ENCODE measurements around the gene KDSR. TPM values are rescaled to one million over a fixed set of nuclear protein-coding genes. Genes with fewer than 3 reads are reported as not detected.

The KDSR gene
- total RNA-seq, 1 experiment from 2014 or later, result 26.8 TPM

DNA sequence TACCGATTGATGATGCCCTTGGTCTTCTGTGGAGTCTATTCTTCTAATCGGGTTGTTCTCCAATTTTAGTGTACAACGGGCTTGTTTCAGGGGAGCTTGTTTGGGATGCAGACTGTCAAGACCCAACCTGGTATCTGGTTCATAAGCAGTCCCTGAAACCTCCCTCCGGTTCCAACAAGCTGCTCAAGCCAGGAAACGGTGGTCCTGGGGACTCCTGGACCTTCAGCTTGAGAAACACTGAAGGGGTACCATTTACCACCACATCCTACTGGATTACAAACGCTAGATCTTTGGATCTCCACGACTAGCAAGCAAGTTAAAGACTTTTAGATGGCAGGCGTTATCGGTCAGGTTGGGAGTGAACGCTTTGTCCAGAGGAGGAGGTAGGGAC, 49.5 kb downstream of the KDSR start:
- Histone ChIP-seq H3K27me3 (replicated peaks; ENCODE audit: control insufficient read depth, insufficient read depth, low read length) (no peaks in the 10 kb centered on the region), H3K9me3 (no peaks in the 10 kb centered on the region), H3K4me1 (0 out of 2 replicates have a peak, but pooled peaks cover 3% of the 10 kb centered on the region), H3K36me3 (ENCODE audit: control insufficient read depth, insufficient read depth, low read length) (no peaks in the 10 kb centered on the region), H3K4me3 (ENCODE audit: low read depth, low read length) (no peak overlapping the region)
- H3K27me3 Mint-ChIP-seq (ENCODE audit: insufficient read depth, unreplicated experiment), result no peaks in the 10 kb centered on the region
- H3K4me1 Mint-ChIP-seq (ENCODE audit: low read depth, unreplicated experiment), result no peaks in the 10 kb centered on the region
- H3K36me3 Mint-ChIP-seq (ENCODE audit: insufficient read depth, unreplicated experiment), result no peaks in the 10 kb centered on the region
- DNase-seq, result no peak
- H3K27ac Mint-ChIP-seq (ENCODE audit: unreplicated experiment), result no peak overlapping the region
- ChIA-PET CTCF (interaction anchor here (0.9 kb wide), 1 partner anchor 198 kb away, joined by 4 read pairs; no protein-coding TSS in a partner anchor), POLR2A (no interaction called here)
- peak overlapping the region; percentile 82 for H3K4me3 Mint-ChIP-seq (ENCODE audit: unreplicated experiment)
- TF ChIP-seq, protein P1, sequence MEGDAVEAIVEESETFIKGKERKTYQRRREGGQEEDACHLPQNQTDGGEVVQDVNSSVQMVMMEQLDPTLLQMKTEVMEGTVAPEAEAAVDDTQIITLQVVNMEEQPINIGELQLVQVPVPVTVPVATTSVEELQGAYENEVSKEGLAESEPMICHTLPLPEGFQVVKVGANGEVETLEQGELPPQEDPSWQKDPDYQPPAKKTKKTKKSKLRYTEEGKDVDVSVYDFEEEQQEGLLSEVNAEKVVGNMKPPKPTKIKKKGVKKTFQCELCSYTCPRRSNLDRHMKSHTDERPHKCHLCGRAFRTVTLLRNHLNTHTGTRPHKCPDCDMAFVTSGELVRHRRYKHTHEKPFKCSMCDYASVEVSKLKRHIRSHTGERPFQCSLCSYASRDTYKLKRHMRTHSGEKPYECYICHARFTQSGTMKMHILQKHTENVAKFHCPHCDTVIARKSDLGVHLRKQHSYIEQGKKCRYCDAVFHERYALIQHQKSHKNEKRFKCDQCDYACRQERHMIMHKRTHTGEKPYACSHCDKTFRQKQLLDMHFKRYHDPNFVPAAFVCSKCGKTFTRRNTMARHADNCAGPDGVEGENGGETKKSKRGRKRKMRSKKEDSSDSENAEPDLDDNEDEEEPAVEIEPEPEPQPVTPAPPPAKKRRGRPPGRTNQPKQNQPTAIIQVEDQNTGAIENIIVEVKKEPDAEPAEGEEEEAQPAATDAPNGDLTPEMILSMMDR (IDR thresholded peaks at IDR 0.05; ENCODE audit: insufficient read depth in 1 of 2, low read depth in 1 of 2, low read length in 1 of 2, severe bottlenecking in 1 of 2, unreplicated experiment in 1 of 2), result no peak
- no TSS peak for BruUV-seq (replicated peaks)
- no peaks in the 10 kb centered on the region for H3K9me3 Mint-ChIP-seq (ENCODE audit: unreplicated experiment)
- intact Hi-C loops (cut with micrococcal nuclease; ENCODE audit: unreplicated experiment), result no loop called here

DNA sequence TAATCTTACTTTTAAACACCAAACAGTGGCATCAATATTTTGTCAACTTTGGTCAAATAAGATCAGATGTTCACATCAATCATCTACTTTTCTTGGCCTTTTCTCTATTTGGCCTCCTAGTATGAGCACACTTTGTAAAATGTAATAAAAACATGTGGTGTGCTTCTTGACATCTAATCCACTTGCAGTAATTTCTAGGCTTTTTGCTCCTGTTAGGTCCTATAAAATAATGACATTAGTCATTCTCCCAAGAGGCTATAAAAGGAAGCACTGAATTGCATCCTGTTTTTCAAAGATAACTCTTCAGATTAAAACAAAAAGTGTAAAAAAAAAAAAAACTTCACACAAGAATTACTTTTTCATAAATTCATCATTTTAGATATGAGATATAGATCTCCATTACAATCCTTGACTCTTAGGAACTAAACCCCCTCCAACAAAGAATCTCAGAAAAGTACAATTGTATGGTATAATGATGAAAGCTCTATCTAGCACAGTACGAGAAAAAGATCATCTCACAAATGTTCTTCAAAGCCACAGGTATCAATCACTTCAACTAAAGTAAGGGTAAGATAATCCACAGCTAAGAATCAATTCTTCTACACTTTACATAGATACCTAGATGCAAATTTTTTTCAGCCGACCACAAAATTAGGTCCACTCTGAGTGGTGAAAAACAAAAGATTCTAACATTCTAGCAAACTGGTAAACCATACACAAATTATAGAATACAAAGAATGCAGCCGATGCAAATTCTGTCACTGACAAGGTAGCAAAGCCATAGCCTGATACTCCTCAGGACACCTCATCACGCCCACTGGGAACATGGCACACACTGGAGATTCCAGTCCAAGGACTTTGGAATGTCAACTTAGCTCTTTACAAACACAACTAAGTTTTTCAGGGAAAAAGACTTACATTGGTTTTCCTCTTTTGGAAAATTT, 50.1 kb downstream of the KDSR start:
- Histone ChIP-seq H3K4me1 (0 out of 2 replicates have a peak, but pooled peaks cover 3% of the 10 kb centered on the region), H3K4me3 (ENCODE audit: low read depth, low read length) (no peak overlapping the region), H3K27me3 (replicated peaks; ENCODE audit: control insufficient read depth, insufficient read depth, low read length) (no peaks in the 10 kb centered on the region), H3K36me3 (ENCODE audit: control insufficient read depth, insufficient read depth, low read length) (no peaks in the 10 kb centered on the region), H3K9me3 (no peaks in the 10 kb centered on the region)
- TF ChIP-seq, protein P1 (IDR thresholded peaks at IDR 0.05; ENCODE audit: insufficient read depth in 1 of 2, low read depth in 1 of 2, low read length in 1 of 2, severe bottlenecking in 1 of 2, unreplicated experiment in 1 of 2), result no peak
- BruUV-seq (replicated peaks), result no TSS peak
- H3K4me3 Mint-ChIP-seq (ENCODE audit: unreplicated experiment), result no peak overlapping the region
- intact Hi-C loops (cut with micrococcal nuclease; ENCODE audit: unreplicated experiment), result no loop called here
- H3K9me3 Mint-ChIP-seq (ENCODE audit: unreplicated experiment), result no peaks in the 10 kb centered on the region
- H3K27me3 Mint-ChIP-seq (ENCODE audit: insufficient read depth, unreplicated experiment), result no peaks in the 10 kb centered on the region
- no peaks in the 10 kb centered on the region for H3K36me3 Mint-ChIP-seq (ENCODE audit: insufficient read depth, unreplicated experiment)
- H3K4me1 Mint-ChIP-seq (ENCODE audit: low read depth, unreplicated experiment), result no peaks in the 10 kb centered on the region
- ChIA-PET POLR2A (no interaction called here), CTCF (no interaction called here)
- no peak overlapping the region for H3K27ac Mint-ChIP-seq (ENCODE audit: unreplicated experiment)
- DNase-seq, result no peak

DNA sequence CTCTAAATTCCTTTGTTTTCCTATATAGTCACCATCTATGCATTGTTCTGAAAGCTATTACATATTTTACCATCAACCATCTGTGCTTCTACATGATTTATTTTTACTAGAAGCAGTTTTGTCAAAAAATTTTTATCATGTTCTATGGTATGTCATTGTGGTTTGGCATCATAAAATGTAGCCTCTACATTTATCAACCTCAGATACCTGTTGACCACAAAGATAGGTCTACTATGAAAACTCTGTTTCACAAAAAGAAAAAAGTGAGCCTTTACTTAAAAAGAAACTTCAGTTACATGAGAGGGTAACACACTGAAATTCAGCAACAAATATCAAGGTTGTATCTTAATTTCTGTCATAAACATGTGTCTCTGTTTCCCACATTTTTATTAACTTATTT, 51.1 kb downstream of the KDSR start:
- TF ChIP-seq, protein P1 (IDR thresholded peaks at IDR 0.05; ENCODE audit: insufficient read depth in 1 of 2, low read depth in 1 of 2, low read length in 1 of 2, severe bottlenecking in 1 of 2, unreplicated experiment in 1 of 2), result no peak
- intact Hi-C loops (cut with micrococcal nuclease; ENCODE audit: unreplicated experiment), result no loop called here
- Histone ChIP-seq H3K9me3 (no peaks in the 10 kb centered on the region), H3K27me3 (replicated peaks; ENCODE audit: control insufficient read depth, insufficient read depth, low read length) (no peaks in the 10 kb centered on the region), H3K36me3 (ENCODE audit: control insufficient read depth, insufficient read depth, low read length) (no peaks in the 10 kb centered on the region), H3K4me1 (0 out of 2 replicates have a peak, but pooled peaks cover under 1% of the 10 kb centered on the region), H3K4me3 (ENCODE audit: low read depth, low read length) (no peak overlapping the region)
- DNase-seq, result no peak
- no peak overlapping the region for H3K27ac Mint-ChIP-seq (ENCODE audit: unreplicated experiment)
- no peaks in the 10 kb centered on the region for H3K9me3 Mint-ChIP-seq (ENCODE audit: unreplicated experiment)
- ChIA-PET POLR2A (no interaction called here), CTCF (no interaction called here)
- H3K27me3 Mint-ChIP-seq (ENCODE audit: insufficient read depth, unreplicated experiment), result no peaks in the 10 kb centered on the region
- BruUV-seq (replicated peaks), result no TSS peak
- H3K4me3 Mint-ChIP-seq (ENCODE audit: unreplicated experiment), result no peak overlapping the region
- H3K36me3 Mint-ChIP-seq (ENCODE audit: insufficient read depth, unreplicated experiment), result no peaks in the 10 kb centered on the region
- no peaks in the 10 kb centered on the region for H3K4me1 Mint-ChIP-seq (ENCODE audit: low read depth, unreplicated experiment)
